Activated T-helper 1 cell treated with Interleukin-2 at 50 U/mL for 16 hours (primary cell): ENCODE results near the gene FAM177A1.
"Not testable (repeated sequence)": the region's sequence is repeated elsewhere in the genome, so short reads cannot be mapped to it uniquely, and the experiment has no call there.

Experiments
- DNase-seq: peaks from one replicate; pipeline ENCODE4 v3.0.0-alpha.2; 2020; ENCODE audit warnings: low read depth

FAM177A1 gene

GRCh38 chr14:35061113-35061791, 15.2 kb downstream of the FAM177A1 start:
- DNase-seq, result not testable (repeated sequence)

- not testable (repeated sequence) for DNase-seq
Observed at GRCh38 chr14:35065731-35066130, 19.7 kb downstream of the FAM177A1 start.

GRCh38 chr14:35068238-35069012, 22.4 kb downstream of the FAM177A1 start:
- no peak for DNase-seq

GRCh38 chr14:35072226-35072625, 26.2 kb downstream of the FAM177A1 start:
- DNase-seq, result no peak

GRCh38 chr14:35073486-35073885, 27.4 kb downstream of the FAM177A1 start:
- no peak for DNase-seq

- no peak for DNase-seq
Observed at GRCh38 chr14:35078082-35078481, 32.0 kb downstream of the FAM177A1 start.

GRCh38 chr14:35079742-35080141, 33.7 kb downstream of the FAM177A1 start:
- no peak for DNase-seq

- no peak for DNase-seq
Observed at GRCh38 chr14:35083530-35084150, 37.6 kb downstream of the FAM177A1 start.

GRCh38 chr14:35085441-35085840, 39.4 kb downstream of the FAM177A1 start:
- DNase-seq, result no peak

GRCh38 chr14:35088514-35088913, 42.4 kb downstream of the FAM177A1 start:
- DNase-seq, result no peak

- not testable (repeated sequence) for DNase-seq
Observed at GRCh38 chr14:35094645-35095044, 48.6 kb downstream of the FAM177A1 start.

- no peak for DNase-seq
Observed at GRCh38 chr14:35107866-35108265, 61.8 kb downstream of the FAM177A1 start.

GRCh38 chr14:35112641-35113040, 66.6 kb downstream of the FAM177A1 start:
- DNase-seq, result no peak

- DNase-seq, result no peak
Observed at GRCh38 chr14:35113308-35113950, 67.4 kb downstream of the FAM177A1 start.

GRCh38 chr14:35114036-35114435, 68.0 kb downstream of the FAM177A1 start:
- DNase-seq, result no peak

- no peak for DNase-seq
Observed at GRCh38 chr14:35116242-35116641, 70.2 kb downstream of the FAM177A1 start.

- DNase-seq, result no peak
Observed at GRCh38 chr14:35117112-35117511, 71.0 kb downstream of the FAM177A1 start.

GRCh38 chr14:35121026-35121886, 75.2 kb downstream of the FAM177A1 start:
- DNase-seq, result no peak

- peak; percentile 80 for DNase-seq
Observed at GRCh38 chr14:35121887-35122695, 76.0 kb downstream of the FAM177A1 start, which contains the start of the genes PPP2R3C and PRORP. TSS of gene PPP2R3C (minus strand) at chr14:35121990. CDS start at chr14:35121959, 31 bp downstream. TSS of gene PRORP (plus strand) at chr14:35122552. CDS start at chr14:35123246, 694 bp downstream.

- no peak for DNase-seq
Observed at GRCh38 chr14:35122696-35123387, 76.8 kb downstream of the FAM177A1 start.
